ENCODE results near the gene DCBLD2. TPM values are rescaled to one million over a fixed set of nuclear protein-coding genes. Genes with fewer than 3 reads are reported as not detected.
"Not testable (repeated sequence)": the region's sequence is repeated elsewhere in the genome, so short reads cannot be mapped to it uniquely, and the experiment has no call there.

Gene DCBLD2
- total RNA-seq, 1 donor from 2014 or later: 553 TPM

- Histone ChIP-seq H3K27me3 (ENCODE audit: control insufficient read depth, insufficient read depth, low read length) (no peaks in the 10 kb centered on the region), H3K4me3 (ENCODE audit: low read depth, low read length) (peak overlapping the region; percentile 96), H3K36me3 (ENCODE audit: control insufficient read depth, insufficient read depth, low read length) (peaks cover 4% of the 10 kb centered on the region)
- DNase-seq (ENCODE audit: low read depth): no peak
- no peak for TF ChIP-seq CTCF (IDR thresholded peaks at IDR 0.05; ENCODE audit: insufficient read depth, low read length, poor library complexity, severe bottlenecking)
These were observed 11.2 kb downstream of the DCBLD2 start for GRCh38 chr3:98890181-98890835.

GRCh38 chr3:98887684-98888083 lies 13.8 kb downstream of the DCBLD2 start:
- TF ChIP-seq CTCF (IDR thresholded peaks at IDR 0.05; ENCODE audit: insufficient read depth, low read length, poor library complexity, severe bottlenecking): no peak
- no peak for DNase-seq (ENCODE audit: low read depth)
- Histone ChIP-seq H3K36me3 (ENCODE audit: control insufficient read depth, insufficient read depth, low read length) (peaks cover 1% of the 10 kb centered on the region), H3K27me3 (ENCODE audit: control insufficient read depth, insufficient read depth, low read length) (no peaks in the 10 kb centered on the region), H3K4me3 (ENCODE audit: low read depth, low read length) (peak overlapping the region; percentile 96)

- TF ChIP-seq CTCF (IDR thresholded peaks at IDR 0.05; ENCODE audit: insufficient read depth, low read length, poor library complexity, severe bottlenecking): no peak
- Histone ChIP-seq H3K4me3 (ENCODE audit: low read depth, low read length) (peak overlapping the region; percentile 20), H3K36me3 (ENCODE audit: control insufficient read depth, insufficient read depth, low read length) (no peaks in the 10 kb centered on the region), H3K27me3 (ENCODE audit: control insufficient read depth, insufficient read depth, low read length) (no peaks in the 10 kb centered on the region)
- no peak for DNase-seq (ENCODE audit: low read depth)
These were observed 15.0 kb downstream of the DCBLD2 start for GRCh38 chr3:98886525-98886924.

- Histone ChIP-seq H3K4me3 (ENCODE audit: low read depth, low read length) (peak overlapping the region; percentile 20), H3K36me3 (ENCODE audit: control insufficient read depth, insufficient read depth, low read length) (no peaks in the 10 kb centered on the region), H3K27me3 (ENCODE audit: control insufficient read depth, insufficient read depth, low read length) (no peaks in the 10 kb centered on the region)
- no peak for TF ChIP-seq CTCF (IDR thresholded peaks at IDR 0.05; ENCODE audit: insufficient read depth, low read length, poor library complexity, severe bottlenecking)
- no peak for DNase-seq (ENCODE audit: low read depth)
These were observed 15.6 kb downstream of the DCBLD2 start for GRCh38 chr3:98885851-98886250.

- no peak for DNase-seq (ENCODE audit: low read depth)
- Histone ChIP-seq H3K4me3 (ENCODE audit: low read depth, low read length) (peak overlapping the region; percentile 20), H3K27me3 (ENCODE audit: control insufficient read depth, insufficient read depth, low read length) (no peaks in the 10 kb centered on the region), H3K36me3 (ENCODE audit: control insufficient read depth, insufficient read depth, low read length) (no peaks in the 10 kb centered on the region)
- no peak for TF ChIP-seq CTCF (IDR thresholded peaks at IDR 0.05; ENCODE audit: insufficient read depth, low read length, poor library complexity, severe bottlenecking)
These were observed 16.7 kb downstream of the DCBLD2 start for GRCh38 chr3:98884675-98885371.

GRCh38 chr3:98882614-98883333 lies 18.7 kb downstream of the DCBLD2 start:
- H3K4me3 ChIP-seq (ENCODE audit: low read depth, low read length); H3K27me3 ChIP-seq (ENCODE audit: control insufficient read depth, insufficient read depth, low read length); H3K36me3 ChIP-seq (ENCODE audit: control insufficient read depth, insufficient read depth, low read length); DNase-seq (ENCODE audit: low read depth): not testable (repeated sequence)

All from kidney epithelial cell (primary cell).